TTC549 (cell line): ENCODE results near the gene SCG3.
"Not testable (repeated sequence)": the region's sequence is repeated elsewhere in the genome, so short reads cannot be mapped to it uniquely, and the experiment has no call there.

ENCODE experiments used
- FAIRE-seq: peaks from 2 replicates; lab custom pipeline; 2012; peaks lifted over from hg19 to GRCh38; lab: Jason Lieb, UNC

Gene SCG3

GRCh38 chr15:51681303-51681963 is at the start of gene SCG3:
Gene SCG3, plus strand, starts transcription at chr15:51681503. Its CDS starts 253 bp downstream, at chr15:51681756.
- FAIRE-seq: no peak

- FAIRE-seq: no peak
Measured at GRCh38 chr15:51634591-51635198, 46.6 kb upstream of the SCG3 start.

GRCh38 chr15:51641490-51642130 is 39.7 kb upstream of the SCG3 start:
- no peak for FAIRE-seq

GRCh38 chr15:51642696-51643095 is 38.6 kb upstream of the SCG3 start:
- no peak for FAIRE-seq

GRCh38 chr15:51647128-51647562 is 34.2 kb upstream of the SCG3 start:
- no peak for FAIRE-seq

GRCh38 chr15:51648101-51648500 is 33.2 kb upstream of the SCG3 start:
- FAIRE-seq: not testable (repeated sequence)

GRCh38 chr15:51648643-51649042 is 32.7 kb upstream of the SCG3 start:
- FAIRE-seq: not testable (repeated sequence)

- FAIRE-seq: peak; percentile 88
Measured at GRCh38 chr15:51649659-51650521, 31.4 kb upstream of the SCG3 start.

GRCh38 chr15:51652084-51652668 is 29.1 kb upstream of the SCG3 start:
- FAIRE-seq: no peak

GRCh38 chr15:51655401-51656057 is 25.8 kb upstream of the SCG3 start:
- FAIRE-seq: not testable (repeated sequence)

- no peak for FAIRE-seq
Measured at GRCh38 chr15:51658664-51659063, 22.6 kb upstream of the SCG3 start.

GRCh38 chr15:51661072-51661471 is 20.2 kb upstream of the SCG3 start:
- no peak for FAIRE-seq

- no peak for FAIRE-seq
Measured at GRCh38 chr15:51667478-51667877, 13.8 kb upstream of the SCG3 start.

- FAIRE-seq: no peak
Measured at GRCh38 chr15:51668446-51668845, 12.9 kb upstream of the SCG3 start.

- FAIRE-seq: no peak
Measured at GRCh38 chr15:51669381-51669780, 11.9 kb upstream of the SCG3 start.

- FAIRE-seq: no peak
Measured at GRCh38 chr15:51672155-51672687, 9.1 kb upstream of the SCG3 start.

GRCh38 chr15:51672913-51673857 is 8.1 kb upstream of the SCG3 start:
- no peak for FAIRE-seq

- no peak for FAIRE-seq
Measured at GRCh38 chr15:51675234-51675633, 6.1 kb upstream of the SCG3 start.

GRCh38 chr15:51677021-51677420 is 4.3 kb upstream of the SCG3 start:
- FAIRE-seq: no peak

GRCh38 chr15:51677452-51677851 is 3.9 kb upstream of the SCG3 start:
- no peak for FAIRE-seq
